GM03348 (cell line): ENCODE results near the gene PKD2.
"Not testable (repeated sequence)": the region's sequence is repeated elsewhere in the genome, so short reads cannot be mapped to it uniquely, and the experiment has no call there.

ENCODE experiments used
- DNase-seq: peaks from one replicate; pipeline ENCODE4 v3.0.0; 2012; ENCODE audit warnings: low spot score

PKD2 gene

GRCh38 chr4:88115587-88115986, 108.2 kb downstream of the PKD2 start:
- DNase-seq = no peak

GRCh38 chr4:88119943-88120342, 112.5 kb downstream of the PKD2 start:
- no peak for DNase-seq

- not testable (repeated sequence) for DNase-seq
Observed at GRCh38 chr4:88122260-88122659, 114.8 kb downstream of the PKD2 start.
